Activated CD4-positive, alpha-beta T cell treated with anti-CD3 and anti-CD28 coated beads, Interleukin-2, amount 50 U/mL, for 16 hours (primary cell): Measurements from ENCODE around the gene PAPSS2.

ENCODE experiments used
- DNase-seq: peaks from one replicate; pipeline ENCODE4 v3.0.0-alpha.2; 2020

The PAPSS2 gene

DNA sequence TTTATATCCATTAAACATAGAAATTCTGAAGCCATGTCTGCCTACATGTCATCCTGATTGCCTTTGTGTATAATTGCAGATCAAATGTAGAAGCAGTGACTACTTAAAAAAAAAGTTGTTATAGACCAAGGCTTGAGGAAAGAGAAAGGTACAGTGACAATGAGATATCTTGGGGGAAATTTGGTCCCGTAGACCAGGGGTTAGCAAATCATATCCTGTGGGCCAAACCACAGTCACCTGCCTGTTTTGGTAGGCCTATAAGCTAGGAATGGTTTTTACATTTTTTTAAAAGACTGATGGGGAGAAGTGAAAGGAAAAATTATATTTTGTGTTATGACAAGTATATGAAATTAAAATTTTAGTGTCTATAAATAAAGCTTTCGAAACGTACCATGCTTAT, 12.9 kb downstream of the PAPSS2 start:
- no peak for DNase-seq

DNA sequence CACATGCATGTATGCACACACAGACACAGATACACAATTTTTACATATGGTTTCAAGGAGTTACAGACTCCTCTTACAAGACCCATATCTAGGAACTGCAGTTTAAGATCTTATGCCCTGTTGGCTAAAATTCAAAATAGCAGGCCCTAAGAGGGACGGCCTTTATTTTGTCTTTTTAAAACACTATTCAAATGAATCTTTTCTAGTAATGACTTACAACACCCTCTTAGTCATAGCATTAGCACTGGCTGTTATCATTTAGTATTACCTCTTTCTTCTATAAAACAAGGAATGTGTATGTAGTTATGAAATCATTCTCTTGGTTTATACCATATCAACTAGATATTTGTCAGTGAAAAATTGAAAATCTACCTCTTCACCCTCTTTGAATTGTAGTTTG, 15.3 kb downstream of the PAPSS2 start:
- no peak for DNase-seq

DNA sequence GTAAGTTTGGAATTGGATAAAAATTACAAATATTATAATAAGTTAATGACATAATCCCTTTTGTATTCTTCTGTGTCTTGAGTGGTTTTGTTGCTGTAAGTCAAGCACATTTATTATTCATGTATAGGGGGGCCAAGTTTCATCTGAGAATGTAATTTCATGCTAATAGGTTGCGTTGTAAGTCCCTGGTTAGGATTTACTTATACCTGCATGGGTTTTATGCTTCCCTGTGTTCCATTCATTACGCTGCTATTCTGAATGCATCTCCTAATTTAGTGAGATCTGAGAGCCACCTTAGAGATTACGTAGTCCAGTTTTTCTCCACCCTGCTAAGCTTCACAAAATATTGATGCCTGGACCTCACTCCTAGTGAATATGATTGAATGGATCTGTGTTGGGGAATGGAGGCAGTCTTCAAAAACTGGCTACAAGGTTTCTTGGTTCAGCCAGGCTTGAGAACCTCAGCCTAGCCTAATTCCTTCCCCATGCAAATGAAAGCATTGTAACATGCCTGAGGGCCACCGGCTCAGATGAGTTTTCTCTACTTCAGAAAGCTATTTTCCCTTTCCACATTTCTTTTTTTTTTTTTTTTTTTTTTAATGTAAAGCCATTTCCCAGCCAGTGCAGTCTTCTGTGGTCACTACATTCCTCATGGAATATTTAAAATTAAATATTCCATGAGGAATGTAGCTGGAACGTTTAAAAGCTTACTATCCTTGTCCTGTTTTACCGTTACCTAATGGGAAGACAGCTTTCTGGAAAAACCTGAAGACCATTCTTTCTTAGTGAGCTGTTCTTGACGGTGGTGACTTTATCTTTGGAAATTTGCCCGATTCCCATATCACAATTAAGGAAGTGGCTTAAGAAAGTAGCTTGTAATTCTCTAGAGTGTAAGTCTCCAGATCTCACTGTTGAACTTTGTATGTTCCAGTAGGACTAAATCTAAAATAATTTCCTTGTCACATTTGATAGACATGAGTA, 16.0 kb downstream of the PAPSS2 start:
- no peak for DNase-seq

DNA sequence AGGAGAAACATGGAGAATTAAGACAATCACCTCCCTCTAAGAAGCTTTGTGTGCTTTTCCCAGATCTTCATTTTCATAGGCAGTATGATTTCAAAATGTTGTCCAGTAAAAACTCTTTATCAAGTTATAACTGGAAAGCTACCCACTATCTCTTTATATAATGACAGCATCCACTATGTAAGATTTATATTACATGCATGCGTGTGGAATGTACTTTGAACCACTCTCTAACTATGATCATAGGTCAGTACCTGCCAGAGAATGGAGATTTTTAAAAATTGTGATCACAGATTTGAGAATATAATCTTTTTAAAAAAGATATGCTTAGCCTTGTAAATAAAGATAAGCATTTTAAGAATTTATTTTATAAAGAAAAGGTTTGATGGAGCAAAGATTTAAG, 17.9 kb downstream of the PAPSS2 start:
- DNase-seq: no peak

DNA sequence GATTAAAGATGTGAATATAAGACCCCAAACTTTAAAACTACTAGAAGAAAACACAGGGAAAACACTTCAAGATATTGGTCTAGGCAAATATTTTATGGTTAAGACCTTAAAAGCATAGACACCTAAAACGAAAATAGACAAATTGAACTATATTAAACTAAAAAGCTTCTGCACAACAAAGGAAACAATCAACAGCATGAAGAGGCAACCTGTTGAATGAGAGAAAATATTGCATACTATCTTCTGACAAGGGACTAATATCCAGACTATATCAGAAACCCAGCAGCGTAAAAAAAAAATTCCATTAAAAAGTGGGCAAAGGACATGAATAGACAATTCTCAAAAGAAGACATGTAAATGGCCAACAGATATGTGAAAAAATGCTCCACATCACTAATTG, 18.6 kb downstream of the PAPSS2 start:
- no peak for DNase-seq

DNA sequence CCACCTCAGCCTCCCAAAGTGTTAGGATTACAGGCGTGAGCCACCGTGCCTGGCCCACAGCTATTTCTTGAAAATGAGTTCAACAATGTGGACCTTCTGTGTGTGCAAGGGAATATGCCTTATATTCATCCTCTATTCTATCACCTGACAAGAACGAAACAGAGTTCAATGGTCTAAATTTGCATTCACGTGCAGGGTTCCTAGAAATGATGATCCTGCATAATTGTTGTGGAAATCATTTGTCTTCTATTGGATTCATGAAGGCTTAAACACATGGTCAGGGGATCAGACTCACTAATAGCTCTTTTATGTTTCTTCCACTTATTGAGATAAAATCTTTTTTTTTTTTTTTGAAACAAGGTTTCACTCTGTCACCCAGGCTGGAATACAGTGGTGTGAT, 23.7 kb downstream of the PAPSS2 start:
- DNase-seq: no peak

DNA sequence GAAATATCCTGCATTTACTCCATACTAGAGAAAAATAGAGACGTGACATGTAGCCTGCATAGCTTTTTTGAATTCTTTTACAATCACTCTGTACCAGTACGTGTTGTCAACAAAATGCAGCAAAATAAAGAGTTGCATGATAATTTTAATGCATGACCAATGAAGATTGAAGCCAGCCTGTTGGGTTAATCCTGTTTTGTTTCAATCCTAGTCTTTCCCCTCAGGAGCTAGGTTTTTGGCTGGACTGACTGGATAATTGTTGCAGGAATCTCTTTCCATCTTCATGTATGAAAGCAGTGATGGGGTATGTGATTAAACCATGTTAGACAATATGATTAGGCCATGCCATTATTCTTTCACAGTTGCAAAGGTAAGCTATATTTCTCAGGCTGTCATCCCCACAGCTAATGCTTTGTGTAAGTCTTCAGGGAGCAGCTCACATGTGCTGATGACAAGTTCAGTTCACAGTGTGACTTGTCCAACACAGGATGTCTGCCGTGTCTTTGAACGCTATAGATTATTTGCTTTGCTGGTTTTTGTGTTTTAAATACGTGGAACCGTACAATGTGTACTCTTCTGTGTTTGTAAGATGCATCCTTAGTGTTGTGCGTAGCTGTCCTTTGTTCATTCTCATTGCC, 24.4 kb downstream of the PAPSS2 start:
- no peak for DNase-seq

DNA sequence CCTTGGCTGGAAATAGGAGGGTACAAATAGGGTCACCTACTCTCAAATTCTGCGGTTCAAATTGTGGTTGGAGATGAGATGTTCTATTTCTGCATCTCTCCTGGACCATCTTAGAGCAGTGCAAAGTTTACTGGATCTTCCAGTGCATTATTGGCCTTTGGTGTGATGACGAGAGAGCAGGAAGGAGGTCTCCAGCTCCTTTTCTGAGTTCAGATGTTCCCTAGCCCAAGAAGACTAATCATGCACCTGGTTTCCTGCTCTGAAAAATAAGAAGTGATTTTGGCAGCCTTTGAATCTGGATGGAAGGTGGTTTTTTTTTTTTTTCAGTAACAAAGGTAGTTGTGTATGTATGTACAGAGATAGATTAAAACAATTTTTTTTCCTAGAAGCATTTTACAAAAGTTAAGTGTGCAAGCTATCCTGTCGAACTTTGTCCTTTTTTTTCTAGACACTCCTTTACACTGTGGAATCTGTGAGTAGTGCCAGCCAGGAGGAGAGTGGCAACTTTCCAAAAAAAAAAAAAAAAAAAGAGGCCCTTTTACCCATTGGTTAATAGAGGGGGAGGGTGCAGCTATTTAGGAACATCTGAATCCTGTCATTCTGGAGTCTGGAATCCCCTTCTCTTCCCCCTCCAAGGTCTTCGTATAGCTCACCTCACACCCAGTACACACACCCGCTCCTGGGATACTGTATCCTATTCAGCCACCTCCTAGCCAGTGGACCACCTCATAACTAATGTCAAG, 26.3 kb downstream of the PAPSS2 start:
- DNase-seq: no peak

DNA sequence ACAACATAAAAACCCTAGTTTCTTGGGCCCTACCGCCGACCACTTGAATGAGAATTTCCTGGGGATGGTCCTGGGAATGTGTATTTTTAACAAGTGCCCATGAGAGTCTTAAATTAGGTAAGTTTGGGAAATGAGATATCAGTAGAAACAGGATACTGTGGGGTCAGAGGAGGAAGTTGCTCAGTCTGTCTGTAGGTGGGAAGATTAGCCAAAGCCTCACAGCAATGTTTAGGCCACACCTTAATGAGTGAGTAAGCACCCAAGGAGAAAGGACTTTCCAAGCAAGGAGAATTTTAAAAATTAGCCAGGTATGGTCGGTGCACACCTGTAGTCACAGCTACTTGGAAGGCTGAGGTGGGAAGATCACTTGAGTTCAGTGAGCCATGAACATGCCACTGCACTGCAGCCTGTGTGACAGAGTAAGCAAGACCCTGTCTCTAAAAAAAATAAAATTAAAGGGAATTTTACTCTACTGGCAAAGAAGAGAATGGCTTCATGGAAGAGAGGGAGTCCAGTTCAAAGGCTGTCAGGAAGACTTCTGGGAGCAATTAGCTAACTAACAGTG, 31.9 kb downstream of the PAPSS2 start:
- DNase-seq: no peak

DNA sequence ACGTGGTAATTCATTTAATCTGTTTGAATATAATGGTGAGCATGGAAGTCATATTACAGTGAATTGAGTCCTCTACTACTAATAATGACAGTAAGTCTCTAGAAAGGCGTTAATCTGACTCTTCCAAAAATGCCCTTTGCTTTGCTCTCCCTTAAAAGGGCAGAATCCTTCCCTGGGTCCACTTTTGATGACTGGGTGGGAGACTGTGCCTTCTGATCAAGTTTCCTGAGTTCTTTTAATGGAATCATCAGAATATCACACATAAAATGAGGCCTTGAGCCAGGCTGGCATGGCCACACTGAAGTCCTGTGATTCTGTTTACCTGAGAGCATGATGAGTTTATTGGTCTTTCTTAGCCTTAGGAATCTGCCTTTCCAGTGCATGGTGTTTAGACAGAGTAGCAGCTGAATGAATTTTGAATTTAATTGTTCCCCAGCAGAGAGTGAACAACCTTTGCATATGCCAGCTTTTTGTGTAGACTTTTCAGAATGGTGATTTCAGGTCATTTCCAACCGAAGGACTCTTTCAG, 33.3 kb downstream of the PAPSS2 start:
- DNase-seq: no peak

DNA sequence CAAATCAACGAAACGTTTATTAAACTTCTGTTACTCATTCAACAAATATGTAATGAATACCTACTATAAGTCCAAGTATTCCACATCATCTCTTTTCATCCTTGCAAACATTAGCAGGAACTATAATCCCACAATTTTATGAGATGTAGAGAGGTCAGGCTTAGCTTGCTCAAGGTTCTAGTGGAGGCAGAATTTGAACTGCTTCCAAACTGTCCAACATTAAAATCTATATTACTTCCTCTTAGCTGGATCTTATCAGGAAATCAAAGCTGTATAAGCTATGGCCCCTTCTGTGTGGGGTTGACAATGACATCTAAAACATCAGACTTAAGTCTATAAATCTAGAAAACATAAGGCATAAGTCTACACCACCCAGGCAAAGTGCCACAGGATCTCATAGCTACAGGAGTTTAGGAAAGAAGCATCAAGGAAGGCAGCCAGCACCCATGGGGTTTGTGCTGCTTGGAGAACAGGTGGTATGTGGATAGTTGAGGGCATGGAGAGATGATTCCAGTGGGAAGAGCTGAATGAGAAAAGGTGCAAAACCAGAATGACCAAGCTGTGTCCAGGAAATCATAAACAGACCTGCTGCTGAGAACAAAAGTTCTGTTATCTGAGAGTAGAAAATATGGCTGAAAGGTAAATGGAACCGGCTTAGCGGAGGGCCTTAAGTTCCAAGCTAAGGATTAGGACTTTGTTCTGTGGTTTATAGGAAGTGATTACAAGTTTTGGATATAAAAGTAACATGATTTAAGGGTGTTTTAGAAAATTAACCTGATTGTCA, 34.5 kb downstream of the PAPSS2 start:
- no peak for DNase-seq

DNA sequence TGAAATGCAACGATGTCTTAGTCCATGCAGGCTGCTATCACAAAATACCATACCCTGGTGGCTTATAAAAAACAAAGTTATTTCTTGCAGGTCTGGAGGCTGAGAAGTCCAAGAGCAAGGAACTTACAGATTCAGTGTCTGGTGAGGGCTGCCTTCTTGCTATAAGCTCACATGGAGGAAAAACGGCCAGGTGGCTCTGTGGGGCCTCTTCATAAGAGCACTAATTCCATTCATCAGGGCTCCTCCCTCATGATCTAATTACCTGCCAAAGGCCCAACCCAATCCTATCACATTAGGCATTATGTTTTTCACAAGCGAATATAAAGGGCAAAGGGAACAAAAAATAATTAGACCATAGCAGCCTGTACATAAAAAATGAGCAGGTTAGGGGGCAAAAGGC, 35.4 kb downstream of the PAPSS2 start:
- DNase-seq: no peak

DNA sequence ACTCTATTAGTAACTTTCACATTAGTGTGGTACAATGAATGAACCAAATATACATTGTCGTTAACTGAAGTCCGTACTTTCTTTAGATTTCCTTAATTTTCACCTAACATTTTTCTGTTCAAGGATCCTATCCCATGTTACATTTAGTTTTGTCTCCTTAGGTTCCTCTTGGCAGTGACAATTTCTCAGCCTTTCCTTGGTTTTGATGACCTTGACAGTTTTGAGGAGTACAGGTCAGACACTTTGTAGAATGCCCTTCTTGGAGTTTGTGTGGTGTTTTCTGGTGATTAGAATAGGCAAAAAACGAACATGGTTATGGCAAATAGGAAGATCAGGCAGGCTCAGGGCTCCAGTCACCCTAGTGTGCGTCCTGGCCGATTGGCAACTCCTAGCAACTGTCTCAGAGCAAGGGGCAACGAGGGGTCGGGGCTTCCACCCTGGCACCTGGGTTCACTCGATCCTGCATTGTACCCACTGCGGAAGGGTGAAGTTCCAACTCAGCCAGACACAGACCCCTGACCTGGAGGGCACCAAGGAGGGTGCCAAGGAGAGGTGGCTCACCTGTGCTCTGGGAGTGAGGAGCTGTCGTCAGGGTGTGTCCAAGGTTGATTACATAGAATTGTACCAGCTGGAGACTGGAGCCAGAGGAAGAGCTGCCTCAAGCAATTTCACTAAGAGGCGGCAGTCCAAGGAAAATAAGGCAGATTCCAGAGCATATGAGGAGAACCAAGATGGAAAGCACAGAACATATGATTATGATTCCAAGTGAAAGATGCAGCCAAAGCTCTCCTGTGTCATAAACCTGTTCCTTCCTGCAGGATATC, 37.5 kb downstream of the PAPSS2 start:
- DNase-seq: no peak

DNA sequence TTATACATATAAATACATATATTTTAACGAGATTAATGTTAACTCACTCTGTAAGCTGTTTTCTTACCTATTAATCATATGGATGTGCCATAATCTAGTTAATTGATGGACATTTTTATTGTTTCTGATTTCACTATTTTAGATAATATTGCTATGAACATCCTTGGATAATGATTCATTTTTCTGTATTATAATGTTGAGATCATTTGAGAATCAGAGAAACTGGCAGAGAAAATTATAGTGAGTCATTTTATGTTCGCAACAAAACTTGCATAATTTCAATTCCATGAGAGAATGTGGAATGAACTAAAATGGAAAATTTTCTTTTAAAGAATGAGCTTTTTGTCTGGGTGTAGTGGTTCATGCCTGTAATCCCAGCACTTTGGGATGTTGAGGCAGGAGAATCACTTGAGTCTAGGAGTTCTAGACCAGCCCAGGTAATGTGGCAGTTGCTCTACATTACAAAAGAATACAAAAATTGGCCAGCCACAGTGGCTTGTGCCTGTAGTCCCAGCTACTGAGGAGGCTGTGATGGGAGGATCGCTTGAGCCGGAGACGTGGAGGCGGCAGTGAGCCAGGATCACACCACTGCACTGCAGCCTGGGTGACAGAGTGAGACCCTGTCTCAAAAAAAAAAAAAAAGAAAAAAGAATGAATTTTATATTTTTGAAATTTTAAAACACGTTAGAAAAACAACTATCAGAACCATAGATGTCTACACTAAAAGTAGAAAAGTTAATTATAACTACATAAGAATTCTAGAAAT, 40.5 kb downstream of the PAPSS2 start:
- DNase-seq: no peak

DNA sequence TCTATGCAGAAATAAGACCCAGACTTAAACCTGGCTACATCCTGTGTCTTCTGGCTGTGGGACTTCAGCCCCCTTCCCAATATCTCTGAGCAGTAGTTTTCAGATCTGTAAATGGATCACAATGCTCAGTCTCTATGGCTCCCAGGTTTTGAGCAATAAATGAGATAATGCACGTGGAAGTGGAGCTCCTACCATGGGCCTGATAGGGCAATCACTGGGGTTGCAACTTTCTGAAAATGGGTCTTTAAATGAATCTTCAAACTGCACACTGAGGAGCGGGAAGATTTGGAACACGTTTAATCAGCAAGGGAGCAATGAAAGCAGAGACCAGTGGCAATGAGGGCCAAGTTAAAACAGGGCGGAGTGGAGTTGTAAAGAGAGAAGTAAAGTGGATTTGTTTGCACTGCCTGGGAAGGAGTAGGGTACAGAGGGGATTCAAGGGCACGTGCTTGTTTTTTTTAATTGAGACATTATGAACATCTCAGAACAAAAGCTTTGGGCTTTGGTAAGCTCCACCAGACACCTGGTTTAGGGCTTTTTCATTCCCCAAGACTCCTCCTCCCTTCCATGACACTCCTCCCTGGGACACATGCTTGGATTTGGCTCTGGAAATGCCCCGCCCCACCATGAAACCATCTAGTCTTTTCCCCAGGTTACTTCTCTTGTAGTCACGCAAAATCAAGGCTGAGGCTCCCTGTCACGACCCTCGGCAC, 42.7 kb downstream of the PAPSS2 start:
- no peak for DNase-seq

DNA sequence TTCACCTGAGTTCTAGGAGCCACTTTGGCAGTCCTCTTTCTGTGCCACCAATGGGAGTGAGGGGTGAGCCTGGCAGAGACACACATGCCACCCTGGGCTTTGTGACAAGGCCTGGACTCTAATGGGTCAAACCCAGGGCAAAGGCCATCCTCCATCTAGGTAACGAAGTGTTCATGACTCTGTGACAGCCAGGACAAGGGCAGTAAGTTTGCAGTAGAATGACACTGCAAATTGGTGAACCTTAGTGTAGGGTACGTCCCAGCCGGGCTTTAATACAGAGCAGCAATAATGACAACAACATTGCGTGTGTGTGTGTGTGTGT, 43.3 kb downstream of the PAPSS2 start:
- DNase-seq: no peak

DNA sequence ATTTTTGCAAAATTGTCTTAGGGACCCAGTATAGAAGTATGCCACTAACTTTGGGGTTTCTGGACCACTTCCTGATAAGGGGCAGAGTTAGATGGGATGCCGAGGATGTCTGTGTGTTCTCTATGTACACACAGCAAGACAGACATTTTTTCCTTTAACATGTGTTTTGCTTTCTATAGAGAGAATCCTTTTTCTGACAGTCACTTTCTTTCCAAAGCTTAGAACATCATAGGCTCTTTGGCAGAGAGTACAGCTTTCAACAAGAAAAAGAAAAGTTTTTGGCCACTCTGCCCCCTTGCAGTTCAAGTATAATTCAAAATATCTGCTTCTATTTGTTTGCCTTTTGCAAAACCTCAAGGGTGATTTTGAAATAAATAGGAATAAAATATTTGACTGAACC, 44.1 kb downstream of the PAPSS2 start:
- DNase-seq: no peak

DNA sequence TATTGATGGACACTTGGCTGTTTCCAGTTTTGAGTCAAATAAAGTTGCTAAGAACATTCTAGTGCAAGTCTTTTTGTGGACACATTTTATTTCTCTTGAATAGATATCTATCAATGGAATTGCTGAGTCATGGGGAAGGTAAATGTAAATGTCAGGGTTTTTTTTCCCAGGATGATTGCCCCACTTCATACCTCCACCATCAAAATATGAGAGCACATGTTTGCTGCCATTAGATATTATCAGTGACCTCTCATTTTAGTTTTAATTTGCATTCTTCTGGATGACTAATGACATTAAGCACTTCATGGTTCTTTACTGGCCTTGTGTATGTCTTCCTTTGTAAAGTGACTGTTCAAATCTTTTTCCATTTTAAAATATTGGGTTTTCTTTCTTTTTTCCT, 45.7 kb downstream of the PAPSS2 start:
- no peak for DNase-seq

DNA sequence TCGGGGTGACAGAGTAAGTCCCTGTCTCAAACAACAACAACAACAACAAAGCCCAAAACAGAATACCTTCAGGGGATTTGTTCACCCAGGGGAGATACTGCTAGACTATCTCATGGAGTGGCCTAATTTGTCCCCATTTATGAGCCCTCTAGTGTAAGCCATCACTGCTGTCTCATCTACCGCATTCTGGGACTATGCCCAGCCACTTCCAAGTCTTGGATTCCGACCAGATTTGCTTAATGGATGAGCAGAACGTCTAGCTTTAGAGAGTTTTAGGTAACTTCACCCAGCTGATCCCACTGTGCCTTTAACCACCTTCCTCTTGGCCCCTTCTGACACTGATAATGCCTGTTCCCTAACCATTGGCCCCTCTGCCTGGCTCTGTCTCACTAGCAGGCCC, 47.1 kb downstream of the PAPSS2 start:
- no peak for DNase-seq

DNA sequence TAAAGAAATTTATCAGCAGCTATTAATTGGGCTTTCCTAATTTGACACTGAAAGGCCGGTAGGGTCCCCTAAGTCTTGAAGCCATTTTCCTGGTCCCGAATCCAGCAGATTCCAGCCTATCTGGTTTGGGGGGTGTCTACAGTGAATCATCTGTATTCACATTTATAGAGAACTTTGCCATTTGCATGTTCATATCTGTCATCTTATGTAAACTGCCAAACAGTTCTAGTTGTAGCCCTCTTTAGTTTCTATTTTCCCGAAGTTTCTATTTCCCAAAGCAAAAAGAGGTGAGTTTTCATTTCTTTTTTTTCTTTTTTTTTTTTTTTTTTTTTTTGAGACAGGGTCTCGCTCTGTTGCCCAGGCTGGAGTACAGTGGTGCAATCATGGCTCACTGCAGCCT, 47.6 kb downstream of the PAPSS2 start:
- DNase-seq: no peak
